MM.1S (cell line): ENCODE measurements around the gene NCAPD3.

ENCODE experiments used
- DNase-seq: peaks from one replicate; pipeline ENCODE4 v3.0.0-alpha.2; 2015
- H2AFZ ChIP-seq: fragments of 300-600 bp; sonication (generic); 2 replicates; pipeline ENCODE4 v1.6.0; 2016; ENCODE audit warnings: antibody characterized with exemption, low read length
- H3F3A ChIP-seq: fragments of 300-600 bp; sonication (generic); 2 replicates; pipeline ENCODE4 v1.6.1; 2016; ENCODE audit warnings: mild to moderate bottlenecking, antibody characterized with exemption, low read length, moderate library complexity, mixed read lengths; ENCODE audit not compliant: insufficient read depth
- H3K27ac ChIP-seq: fragments of 300-600 bp; sonication (generic); 2 replicates; pipeline ENCODE4 v1.5.1; 2016; ENCODE audit warnings: mild to moderate bottlenecking, low read length
- H3K27me3 ChIP-seq: fragments of 300-600 bp; sonication (generic); replicated peaks from 2 replicates; pipeline ENCODE4 v1.6.0; 2016; ENCODE audit warnings: low read length; ENCODE audit not compliant: insufficient read depth
- H3K36me3 ChIP-seq: fragments of 300-600 bp; sonication (generic); replicated peaks from 2 replicates; pipeline ENCODE4 v1.6.1; 2016; ENCODE audit warnings: mild to moderate bottlenecking, low read length, mixed read lengths; ENCODE audit not compliant: insufficient read depth
- H3K4me1 ChIP-seq: fragments of 300-600 bp; sonication (generic); 2 replicates; pipeline ENCODE4 v1.6.1; 2016; ENCODE audit warnings: low read length, mixed read lengths
- H3K4me2 ChIP-seq: fragments of 300-600 bp; sonication (generic); 2 replicates; pipeline ENCODE4 v1.6.0; 2016; ENCODE audit warnings: low read depth, low read length
- H3K4me3 ChIP-seq: fragments of 300-600 bp; sonication (generic); 2 replicates; pipeline ENCODE4 v1.5.1; 2016; ENCODE audit warnings: low read length, mixed read lengths
- H3K79me2 ChIP-seq: fragments of 300-600 bp; sonication (generic); 2 replicates; pipeline ENCODE4 v1.6.1; 2016; ENCODE audit warnings: mixed run types, low read length, mixed read lengths
- H3K9ac ChIP-seq: fragments of 300-600 bp; sonication (generic); 2 replicates; pipeline ENCODE4 v1.6.1; 2016; ENCODE audit warnings: low read length, mixed read lengths
- H3K9me2 ChIP-seq: fragments of 300-600 bp; sonication (generic); replicated peaks from 2 replicates; pipeline ENCODE4 v1.6.1; 2016; ENCODE audit warnings: mild to moderate bottlenecking, low read length, mixed read lengths; ENCODE audit not compliant: insufficient read depth
- H3K9me3 ChIP-seq: fragments of 300-600 bp; sonication (generic); replicated peaks from 2 replicates; pipeline ENCODE4 v1.6.1; 2016; ENCODE audit warnings: mild to moderate bottlenecking, low read length, mixed read lengths; ENCODE audit not compliant: insufficient read depth
- H4K20me1 ChIP-seq: fragments of 300-600 bp; sonication (generic); 2 replicates; pipeline ENCODE4 v1.6.1; 2016; ENCODE audit warnings: mild to moderate bottlenecking, low read length, moderate library complexity, mixed read lengths; ENCODE audit not compliant: insufficient read depth
- EZH2 ChIP-seq: fragments of 300-600 bp; sonication (generic); optimal IDR thresholded peaks from 2 replicates; pipeline ENCODE3; 2017; ENCODE audit warnings: low read depth, mild to moderate bottlenecking, antibody characterized with exemption, low read length, mixed read lengths
- EZH2phosphoT487 ChIP-seq: fragments of 300-600 bp; sonication (generic); IDR thresholded peaks from 2 replicates; pipeline ENCODE4 v1.6.1; 2018; ENCODE audit warnings: antibody characterized with exemption, low read length
- TF ChIP-seq, protein P1 (sequence below): fragments of 300-600 bp; sonication (generic); IDR thresholded peaks from 2 replicates; pipeline ENCODE4 v1.5.1; 2016; ENCODE audit warnings: antibody characterized with exemption, low read length, mixed read lengths

Gene NCAPD3

GRCh38 chr11:134272381-134273316 is 48.9 kb upstream of the NCAPD3 start:
- no peaks in the 10 kb centered on the region for H3K9me2 ChIP-seq

GRCh38 chr11:134271978-134272377 is 48.2 kb upstream of the NCAPD3 start:
- Histone ChIP-seq H3K79me2 (peaks cover 7% of the 10 kb centered on the region), H3K9me3 (no peaks in the 10 kb centered on the region), H3K4me1 (peaks cover 22% of the 10 kb centered on the region), H3F3A (peaks cover 6% of the 10 kb centered on the region), H3K9ac (no peak overlapping the region), H4K20me1 (no peaks in the 10 kb centered on the region), H3K27me3 (0 out of 2 replicates have a peak, but pooled peaks cover 3% of the 10 kb centered on the region), H3K4me2 (no peak overlapping the region), H3K4me3 (no peak overlapping the region), H3K36me3 (no peaks in the 10 kb centered on the region), H2AFZ (no peak overlapping the region), H3K9me2 (no peaks in the 10 kb centered on the region), H3K27ac (no peak overlapping the region)
- no peak for TF ChIP-seq EZH2phosphoT487
- TF ChIP-seq, protein P1, sequence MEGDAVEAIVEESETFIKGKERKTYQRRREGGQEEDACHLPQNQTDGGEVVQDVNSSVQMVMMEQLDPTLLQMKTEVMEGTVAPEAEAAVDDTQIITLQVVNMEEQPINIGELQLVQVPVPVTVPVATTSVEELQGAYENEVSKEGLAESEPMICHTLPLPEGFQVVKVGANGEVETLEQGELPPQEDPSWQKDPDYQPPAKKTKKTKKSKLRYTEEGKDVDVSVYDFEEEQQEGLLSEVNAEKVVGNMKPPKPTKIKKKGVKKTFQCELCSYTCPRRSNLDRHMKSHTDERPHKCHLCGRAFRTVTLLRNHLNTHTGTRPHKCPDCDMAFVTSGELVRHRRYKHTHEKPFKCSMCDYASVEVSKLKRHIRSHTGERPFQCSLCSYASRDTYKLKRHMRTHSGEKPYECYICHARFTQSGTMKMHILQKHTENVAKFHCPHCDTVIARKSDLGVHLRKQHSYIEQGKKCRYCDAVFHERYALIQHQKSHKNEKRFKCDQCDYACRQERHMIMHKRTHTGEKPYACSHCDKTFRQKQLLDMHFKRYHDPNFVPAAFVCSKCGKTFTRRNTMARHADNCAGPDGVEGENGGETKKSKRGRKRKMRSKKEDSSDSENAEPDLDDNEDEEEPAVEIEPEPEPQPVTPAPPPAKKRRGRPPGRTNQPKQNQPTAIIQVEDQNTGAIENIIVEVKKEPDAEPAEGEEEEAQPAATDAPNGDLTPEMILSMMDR: no peak
- TF ChIP-seq EZH2: no peak
- no peak for DNase-seq

More at GRCh38 chr11:134272381-134273316, 48.9 kb upstream of the NCAPD3 start:
- H2AFZ ChIP-seq: no peak overlapping the region
- H3K9ac ChIP-seq: no peak overlapping the region
- no peak overlapping the region for H3K4me3 ChIP-seq
- H3K27me3 ChIP-seq: 0 out of 2 replicates have a peak, but pooled peaks cover 6% of the 10 kb centered on the region
- H3K4me1 ChIP-seq: peaks cover 22% of the 10 kb centered on the region
- H3K27ac ChIP-seq: no peak overlapping the region
- no peak for TF ChIP-seq EZH2
- TF ChIP-seq EZH2phosphoT487: no peak
- TF ChIP-seq, protein P1: no peak
- DNase-seq: no peak
- no peaks in the 10 kb centered on the region for H4K20me1 ChIP-seq
- H3K79me2 ChIP-seq: peaks cover 7% of the 10 kb centered on the region
- peaks cover 6% of the 10 kb centered on the region for H3F3A ChIP-seq
- H3K36me3 ChIP-seq: no peaks in the 10 kb centered on the region
- no peaks in the 10 kb centered on the region for H3K9me3 ChIP-seq
- H3K4me2 ChIP-seq: no peak overlapping the region

DNA sequence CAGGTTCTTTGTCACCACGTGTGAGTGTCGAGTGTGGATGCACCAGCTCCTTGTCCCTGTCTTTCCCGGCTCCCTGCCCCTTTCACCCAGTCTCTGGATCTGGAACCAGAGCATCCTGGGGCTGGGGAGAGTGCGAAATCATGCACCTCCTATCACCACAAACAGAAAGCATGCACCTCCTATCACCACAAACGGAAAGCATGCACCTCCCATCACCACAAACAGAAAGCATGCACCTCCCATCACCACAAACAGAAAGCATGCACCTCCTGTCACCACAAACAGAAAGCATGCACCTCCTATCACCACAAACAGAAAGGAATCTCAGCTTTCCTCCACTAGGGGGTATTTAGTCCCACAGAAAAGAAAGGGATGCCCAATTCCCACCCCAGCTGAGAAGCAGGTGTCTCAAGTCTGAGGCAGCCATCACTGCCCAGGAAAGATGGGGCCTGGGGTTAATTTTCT is 46.5 kb upstream of the NCAPD3 start:
- H3K4me2 ChIP-seq: peak overlapping the region; percentile 67
- H3K27ac ChIP-seq: no peak overlapping the region; the same call in 1 of the 2 replicates
- H3K4me1 ChIP-seq: peaks cover 22% of the 10 kb centered on the region
- no peaks in the 10 kb centered on the region for H4K20me1 ChIP-seq
- H3K9ac ChIP-seq: no peak overlapping the region
- peak; percentile 66 for DNase-seq
- peak overlapping the region; percentile 16; the same call in 1 of the 2 replicates for H2AFZ ChIP-seq
- no peaks in the 10 kb centered on the region for H3K9me2 ChIP-seq
- H3F3A ChIP-seq: no peaks in the 10 kb centered on the region
- H3K4me3 ChIP-seq: peak overlapping the region; percentile 28; the same call in 1 of the 2 replicates
- H3K79me2 ChIP-seq: peaks cover 7% of the 10 kb centered on the region
- H3K27me3 ChIP-seq: no peaks in the 10 kb centered on the region
- TF ChIP-seq, protein P1: peak; percentile 49
- TF ChIP-seq EZH2: no peak
- no peaks in the 10 kb centered on the region for H3K9me3 ChIP-seq
- H3K36me3 ChIP-seq: no peaks in the 10 kb centered on the region
